ENCODE measurements around the gene ARMH3.
A peak's percentile ranks its signal among the peaks of the same experiment; 100 is the strongest.

Gene ARMH3

DNA sequence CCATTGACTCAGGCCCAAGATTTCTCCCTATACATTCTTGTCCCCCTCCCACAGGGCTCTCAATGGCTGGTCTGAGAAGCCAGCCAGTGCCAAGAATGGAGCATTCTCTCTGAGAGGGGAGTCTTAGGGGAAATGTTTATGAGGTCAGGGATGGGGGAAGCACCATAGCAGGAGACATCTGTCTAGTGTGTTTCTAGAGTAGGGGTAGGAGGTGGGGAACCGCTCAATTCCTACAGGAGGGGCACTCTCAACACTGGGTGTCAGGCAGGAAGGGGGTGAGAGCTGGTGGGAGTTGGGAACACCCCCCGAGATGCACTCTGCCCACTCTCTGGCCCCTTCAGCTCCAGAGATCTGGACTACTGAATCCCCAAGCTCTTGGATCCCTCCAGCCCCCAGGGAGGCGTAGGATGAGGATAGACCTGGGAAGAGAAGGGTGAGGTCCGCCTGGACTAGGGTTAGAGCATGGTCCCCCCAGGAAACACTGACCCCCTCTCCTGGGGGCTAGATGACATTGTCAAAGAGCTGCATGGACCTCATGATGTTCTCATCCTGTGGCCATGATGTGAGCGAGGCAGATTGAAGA, 229.0 kb downstream of the ARMH3 start:
- H3K9ac ChIP-seq (ENCODE audit: low read length): no peak overlapping the region
- peaks cover 15% of the 10 kb centered on the region for H3K4me1 ChIP-seq (ENCODE audit: control insufficient read depth, insufficient read depth, low read length)
- no peaks in the 10 kb centered on the region for H3K27me3 ChIP-seq (ENCODE audit: control insufficient read depth, insufficient read depth, low read length)

GRCh38 chr10:101824736-101825135, 231.2 kb downstream of the ARMH3 start:
- no peak overlapping the region for H3K9ac ChIP-seq (ENCODE audit: low read length)
- H3K27me3 ChIP-seq (ENCODE audit: control insufficient read depth, insufficient read depth, low read length): no peaks in the 10 kb centered on the region
- no peaks in the 10 kb centered on the region for H3K36me3 ChIP-seq (ENCODE audit: control insufficient read depth, insufficient read depth, low read length)
- H3K9me3 ChIP-seq (ENCODE audit: control insufficient read depth, low read length): no peaks in the 10 kb centered on the region
- no peak overlapping the region for H3K4me3 ChIP-seq (ENCODE audit: low read length)
- peaks cover under 1% of the 10 kb centered on the region for H3K4me1 ChIP-seq (ENCODE audit: control insufficient read depth, insufficient read depth, low read length)

More for the DNA sequence above, 229.0 kb downstream of the ARMH3 start:
- H3K36me3 ChIP-seq (ENCODE audit: control insufficient read depth, insufficient read depth, low read length): no peaks in the 10 kb centered on the region
- no peaks in the 10 kb centered on the region for H3K9me3 ChIP-seq (ENCODE audit: control insufficient read depth, low read length)
- H3K4me3 ChIP-seq (ENCODE audit: low read length): no peak overlapping the region

DNA sequence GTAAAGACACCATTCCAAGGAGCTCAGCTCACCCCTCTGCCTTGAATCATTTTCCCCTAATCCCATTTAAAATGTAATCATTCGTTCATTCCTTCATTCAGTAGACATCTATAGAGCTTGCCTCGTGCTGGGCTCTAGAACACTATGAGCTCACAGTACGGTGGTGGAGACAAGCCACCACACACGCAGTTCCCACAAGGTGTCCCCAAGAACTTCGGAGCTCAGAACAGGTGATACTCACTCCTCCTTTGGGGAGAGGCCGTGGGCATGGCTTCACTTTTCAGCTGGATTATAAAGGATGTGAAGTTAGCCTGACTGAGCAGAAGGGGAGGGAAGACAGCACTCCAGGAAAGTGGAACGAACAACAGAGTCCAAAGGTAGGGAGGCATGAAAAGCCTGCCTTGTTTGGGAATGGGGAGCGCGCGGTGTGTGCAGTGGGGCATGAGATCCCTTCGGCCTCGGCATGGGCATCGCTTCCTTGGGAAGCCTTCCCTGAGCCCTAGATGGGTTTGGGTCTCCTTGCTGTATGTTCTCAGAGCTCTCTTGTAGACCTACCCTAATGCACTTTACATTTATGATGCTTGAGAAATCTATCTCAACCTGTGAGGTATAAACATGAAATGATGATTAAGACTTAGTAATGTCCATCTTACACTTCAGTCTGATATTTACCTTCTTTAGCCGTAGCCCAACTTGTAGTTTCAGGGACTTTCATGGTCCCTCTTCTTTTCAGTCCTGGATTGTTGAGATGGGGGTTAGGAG, 236.9 kb downstream of the ARMH3 start:
- H3K4me3 ChIP-seq (ENCODE audit: low read length): no peak overlapping the region
- no peaks in the 10 kb centered on the region for H3K9me3 ChIP-seq (ENCODE audit: control insufficient read depth, low read length)
- H3K4me1 ChIP-seq (ENCODE audit: control insufficient read depth, insufficient read depth, low read length): peaks cover 21% of the 10 kb centered on the region
- H3K9ac ChIP-seq (ENCODE audit: low read length): peak overlapping the region; percentile 87
- no peaks in the 10 kb centered on the region for H3K36me3 ChIP-seq (ENCODE audit: control insufficient read depth, insufficient read depth, low read length)
- no peaks in the 10 kb centered on the region for H3K27me3 ChIP-seq (ENCODE audit: control insufficient read depth, insufficient read depth, low read length)

- Histone ChIP-seq H3K27me3 (ENCODE audit: control insufficient read depth, insufficient read depth, low read length) (no peaks in the 10 kb centered on the region), H3K36me3 (ENCODE audit: control insufficient read depth, insufficient read depth, low read length) (no peaks in the 10 kb centered on the region), H3K4me1 (ENCODE audit: control insufficient read depth, insufficient read depth, low read length) (peaks cover 24% of the 10 kb centered on the region), H3K4me3 (ENCODE audit: low read length) (peak within 1 kb of the TSS; percentile 40), H3K9me3 (ENCODE audit: control insufficient read depth, low read length) (no peaks in the 10 kb centered on the region), H3K9ac (ENCODE audit: low read length) (peak within 1 kb of the TSS; percentile 87)
These were observed 237.7 kb downstream of the ARMH3 start, which contains the start of gene OGA for GRCh38 chr10:101818119-101818871. Gene OGA (minus strand): TSS chr10:101818444. CDS start chr10:101818022, 422 bp downstream.

- Histone ChIP-seq H3K4me3 (ENCODE audit: low read length) (peak overlapping the region; percentile 40), H3K9ac (ENCODE audit: low read length) (peak overlapping the region; percentile 87), H3K27me3 (ENCODE audit: control insufficient read depth, insufficient read depth, low read length) (no peaks in the 10 kb centered on the region), H3K4me1 (ENCODE audit: control insufficient read depth, insufficient read depth, low read length) (peaks cover 24% of the 10 kb centered on the region), H3K9me3 (ENCODE audit: control insufficient read depth, low read length) (no peaks in the 10 kb centered on the region), H3K36me3 (ENCODE audit: control insufficient read depth, insufficient read depth, low read length) (no peaks in the 10 kb centered on the region)
These were observed 238.4 kb downstream of the ARMH3 start for GRCh38 chr10:101817337-101818118.

DNA sequence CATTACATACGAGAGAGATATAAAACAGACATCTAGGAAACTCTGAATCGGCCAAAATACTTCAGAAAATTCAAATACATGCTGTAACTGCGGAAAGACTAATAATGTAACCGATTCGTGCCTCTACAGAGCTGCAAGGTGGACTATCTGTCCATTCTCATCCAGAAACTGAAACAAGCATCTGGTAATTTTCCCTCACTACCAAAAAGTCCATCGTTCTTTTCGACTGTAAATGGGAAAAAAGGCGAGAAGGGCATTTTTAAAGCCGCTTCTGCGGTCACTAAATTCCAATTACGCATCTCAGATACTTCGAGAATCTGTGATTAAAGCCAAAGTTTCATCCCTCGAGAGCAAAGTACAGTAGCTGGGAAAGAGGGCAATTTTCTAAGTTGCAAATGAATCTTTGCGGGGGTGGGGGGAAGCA, 239.0 kb downstream of the ARMH3 start:
- no peaks in the 10 kb centered on the region for H3K27me3 ChIP-seq (ENCODE audit: control insufficient read depth, insufficient read depth, low read length)
- peaks cover 24% of the 10 kb centered on the region for H3K4me1 ChIP-seq (ENCODE audit: control insufficient read depth, insufficient read depth, low read length)
- H3K36me3 ChIP-seq (ENCODE audit: control insufficient read depth, insufficient read depth, low read length): no peaks in the 10 kb centered on the region
- peak overlapping the region; percentile 87 for H3K9ac ChIP-seq (ENCODE audit: low read length)
- H3K4me3 ChIP-seq (ENCODE audit: low read length): peak overlapping the region; percentile 40
- H3K9me3 ChIP-seq (ENCODE audit: control insufficient read depth, low read length): no peaks in the 10 kb centered on the region

DNA sequence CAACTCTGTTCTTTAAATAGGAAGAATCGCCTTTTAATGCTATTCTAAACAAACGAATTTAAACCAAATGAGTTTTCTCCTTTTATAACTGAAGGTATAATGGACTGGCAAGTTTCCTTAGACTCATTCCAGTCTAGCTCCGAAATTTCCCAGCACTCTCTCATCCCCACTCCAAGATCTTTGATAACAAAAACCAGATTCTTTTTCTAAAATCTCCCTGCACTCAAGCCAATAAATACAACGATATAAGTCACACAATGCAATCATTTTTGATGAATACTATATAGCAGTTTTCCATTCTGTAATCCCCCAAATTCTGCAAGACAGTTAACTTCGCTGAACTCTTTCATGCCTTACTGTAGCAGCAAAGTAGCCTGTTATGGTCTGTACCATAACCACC, 239.6 kb downstream of the ARMH3 start:
- Histone ChIP-seq H3K36me3 (ENCODE audit: control insufficient read depth, insufficient read depth, low read length) (no peaks in the 10 kb centered on the region), H3K4me3 (ENCODE audit: low read length) (peak overlapping the region; percentile 14), H3K4me1 (ENCODE audit: control insufficient read depth, insufficient read depth, low read length) (peaks cover 24% of the 10 kb centered on the region), H3K9ac (ENCODE audit: low read length) (peak overlapping the region; percentile 87), H3K9me3 (ENCODE audit: control insufficient read depth, low read length) (no peaks in the 10 kb centered on the region), H3K27me3 (ENCODE audit: control insufficient read depth, insufficient read depth, low read length) (no peaks in the 10 kb centered on the region)

DNA sequence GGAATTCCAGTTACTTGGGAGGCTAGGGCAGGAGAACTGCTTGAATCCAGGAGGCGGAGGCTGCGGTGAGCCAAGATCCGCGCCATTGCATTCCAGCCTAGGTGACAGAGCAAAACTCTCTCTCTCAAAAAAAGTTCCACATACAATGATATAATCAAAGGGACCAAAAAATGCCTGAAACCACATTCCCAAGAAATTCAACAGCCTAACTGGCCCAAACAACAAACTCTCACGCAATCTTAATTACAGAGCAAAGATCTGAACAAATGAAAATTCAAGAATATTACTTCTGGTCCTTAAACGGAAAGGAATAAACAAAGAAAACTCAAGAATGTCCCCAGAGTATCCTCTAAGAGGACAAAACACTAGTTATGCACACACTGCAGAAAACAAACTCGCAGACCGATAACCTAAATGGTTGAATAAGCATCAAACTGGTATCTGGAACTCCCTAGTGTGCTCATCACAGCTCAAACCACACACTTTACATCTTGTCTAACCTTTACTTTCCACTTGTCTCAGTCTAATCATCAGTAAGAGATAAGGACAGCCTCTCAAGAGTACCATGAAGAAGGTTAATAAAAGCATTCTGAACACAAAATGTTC, 241.4 kb downstream of the ARMH3 start:
- Histone ChIP-seq H3K27me3 (ENCODE audit: control insufficient read depth, insufficient read depth, low read length) (no peaks in the 10 kb centered on the region), H3K9ac (ENCODE audit: low read length) (no peak overlapping the region), H3K4me1 (ENCODE audit: control insufficient read depth, insufficient read depth, low read length) (peaks cover 22% of the 10 kb centered on the region), H3K36me3 (ENCODE audit: control insufficient read depth, insufficient read depth, low read length) (no peaks in the 10 kb centered on the region), H3K4me3 (ENCODE audit: low read length) (no peak overlapping the region), H3K9me3 (ENCODE audit: control insufficient read depth, low read length) (no peaks in the 10 kb centered on the region)

DNA sequence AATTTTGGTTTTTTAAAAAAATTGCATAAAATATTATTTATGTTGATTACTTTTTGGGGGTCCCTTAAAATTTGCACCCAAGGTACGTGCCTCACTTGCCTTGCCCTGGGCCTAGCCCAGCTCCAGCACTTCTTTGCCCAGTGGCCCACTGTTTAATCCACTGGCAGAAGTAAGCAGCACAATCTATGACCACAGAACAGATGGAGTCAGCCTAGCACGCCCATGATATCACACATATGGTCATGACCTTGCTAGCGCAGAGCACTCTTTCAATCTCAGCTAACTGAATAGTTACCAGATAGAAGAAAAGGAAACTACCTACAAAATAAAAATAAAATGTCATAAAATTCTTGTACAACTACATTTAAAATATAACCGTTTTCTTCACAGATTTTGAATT, 243.4 kb downstream of the ARMH3 start:
- Histone ChIP-seq H3K36me3 (ENCODE audit: control insufficient read depth, insufficient read depth, low read length) (no peaks in the 10 kb centered on the region), H3K9ac (ENCODE audit: low read length) (no peak overlapping the region), H3K9me3 (ENCODE audit: control insufficient read depth, low read length) (no peaks in the 10 kb centered on the region), H3K27me3 (ENCODE audit: control insufficient read depth, insufficient read depth, low read length) (no peaks in the 10 kb centered on the region), H3K4me3 (ENCODE audit: low read length) (no peak overlapping the region), H3K4me1 (ENCODE audit: control insufficient read depth, insufficient read depth, low read length) (peaks cover 12% of the 10 kb centered on the region)

DNA sequence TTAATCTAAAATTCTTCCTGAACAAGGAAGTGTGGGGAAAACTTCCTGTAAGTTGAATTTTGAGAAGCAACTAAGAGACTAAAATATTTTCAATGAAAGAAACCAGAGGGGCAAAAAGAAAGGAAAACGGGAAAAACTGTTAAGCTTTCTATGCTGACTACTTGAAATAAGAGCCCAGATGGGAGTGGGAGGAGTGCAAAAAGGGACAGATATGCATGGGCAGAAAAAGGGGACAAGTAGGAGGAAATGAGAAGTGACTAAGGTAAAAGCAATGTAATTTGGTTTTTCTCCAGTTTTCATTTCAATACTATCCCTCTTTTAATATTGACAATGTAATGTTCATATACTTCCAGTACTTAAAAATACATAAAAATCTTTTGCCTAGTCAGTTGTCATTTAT, 248.8 kb downstream of the ARMH3 start:
- Histone ChIP-seq H3K9me3 (ENCODE audit: control insufficient read depth, low read length) (no peaks in the 10 kb centered on the region), H3K4me1 (ENCODE audit: control insufficient read depth, insufficient read depth, low read length) (no peaks in the 10 kb centered on the region), H3K4me3 (ENCODE audit: low read length) (no peak overlapping the region), H3K9ac (ENCODE audit: low read length) (no peak overlapping the region), H3K27me3 (ENCODE audit: control insufficient read depth, insufficient read depth, low read length) (no peaks in the 10 kb centered on the region), H3K36me3 (ENCODE audit: control insufficient read depth, insufficient read depth, low read length) (no peaks in the 10 kb centered on the region)

DNA sequence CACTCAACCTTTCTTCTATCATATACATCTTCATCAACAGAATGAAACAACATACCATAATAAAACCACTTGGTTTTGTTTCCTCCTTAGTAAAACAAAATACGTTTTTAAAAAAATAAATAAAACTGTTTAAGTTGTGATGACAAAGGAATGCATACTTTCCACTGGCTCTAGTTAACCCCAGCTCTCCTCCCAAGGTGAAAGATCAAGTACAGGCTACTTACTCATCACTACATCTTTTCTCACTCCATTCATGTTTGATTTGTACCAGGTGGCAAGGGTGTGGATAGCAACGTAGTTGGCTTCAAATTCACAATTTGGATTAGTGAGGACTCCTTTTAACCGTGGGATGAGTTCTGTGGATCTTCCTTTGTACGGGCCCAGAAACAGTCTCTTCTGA, 252.5 kb downstream of the ARMH3 start:
- Histone ChIP-seq H3K9me3 (ENCODE audit: control insufficient read depth, low read length) (no peaks in the 10 kb centered on the region), H3K36me3 (ENCODE audit: control insufficient read depth, insufficient read depth, low read length) (peaks cover 9% of the 10 kb centered on the region), H3K4me1 (ENCODE audit: control insufficient read depth, insufficient read depth, low read length) (no peaks in the 10 kb centered on the region), H3K4me3 (ENCODE audit: low read length) (no peak overlapping the region), H3K9ac (ENCODE audit: low read length) (no peak overlapping the region), H3K27me3 (ENCODE audit: control insufficient read depth, insufficient read depth, low read length) (no peaks in the 10 kb centered on the region)
